Neural cell (in vitro differentiated cells): ENCODE results near the gene GUCA2A. TPM values are rescaled to one million over a fixed set of nuclear protein-coding genes. Genes with fewer than 3 reads are reported as not detected.

Experiments
- H2AFZ ChIP-seq: fragments of 200-600, 300-800 bp; sonication (generic), shearing (Covaris generic); 2 replicates; pipeline ENCODE4 v1.6.0; 2014; ENCODE audit warnings: low read depth, mild to moderate bottlenecking, antibody characterized with exemption, low read length, moderate library complexity
- H3F3A ChIP-seq: fragments of 200-600 bp; shearing (Covaris generic); 2 replicates; pipeline ENCODE4 v1.6.1; 2016; ENCODE audit warnings: mild to moderate bottlenecking, moderate library complexity, mixed read lengths, antibody characterized with exemption, low read length; ENCODE audit not compliant: insufficient read depth, poor library complexity, severe bottlenecking
- H3K27ac ChIP-seq: fragments of 200-600, 300-800 bp; sonication (generic), shearing (Covaris generic); 2 replicates; pipeline ENCODE4 v1.5.1; 2014; ENCODE audit warnings: mild to moderate bottlenecking, low read length, moderate library complexity
- H3K27me3 ChIP-seq: fragments of 300-800, 200-600 bp; sonication (generic), shearing (Covaris generic); 2 replicates; pipeline ENCODE4 v1.6.0; 2014; ENCODE audit warnings: mild to moderate bottlenecking, low read depth, low read length, moderate library complexity; ENCODE audit not compliant: insufficient read depth
- H3K36me3 ChIP-seq: fragments of 300-800, 200-600 bp; sonication (generic), shearing (Covaris generic); 2 replicates; pipeline ENCODE4 v1.5.1; 2014; ENCODE audit warnings: mild to moderate bottlenecking, antibody characterized with exemption, low read length, moderate library complexity; ENCODE audit not compliant: insufficient read depth
- H3K4me2 ChIP-seq: fragments of 300-800, 200-600 bp; sonication (generic), shearing (Covaris generic); 2 replicates; pipeline ENCODE4 v1.6.0; 2014; ENCODE audit warnings: mild to moderate bottlenecking, low read length
- H3K4me3 ChIP-seq: fragments of 300-800, 200-600 bp; sonication (generic), shearing (Covaris generic); 2 replicates; pipeline ENCODE4 v1.5.1; 2014; ENCODE audit warnings: mild to moderate bottlenecking, low read length, moderate library complexity
- H3K79me2 ChIP-seq: fragments of 200-600 bp; shearing (Covaris generic); replicated peaks from 2 replicates; pipeline ENCODE4 v1.6.0; 2014; ENCODE audit warnings: mild to moderate bottlenecking, low read length, moderate library complexity; ENCODE audit not compliant: insufficient read depth
- H3K9ac ChIP-seq: fragments of 300-800, 200-600 bp; sonication (generic), shearing (Covaris generic); 2 replicates; pipeline ENCODE4 v1.6.1; 2016; ENCODE audit warnings: mild to moderate bottlenecking, low read length, mixed read lengths
- H3K9me2 ChIP-seq: fragments of 200-600 bp; shearing (Covaris generic); 2 replicates; pipeline ENCODE4 v1.6.1; 2016; ENCODE audit warnings: mild to moderate bottlenecking, low read length, mixed read lengths; ENCODE audit not compliant: insufficient read depth
- H3K9me3 ChIP-seq: fragments of 200-600, 300-800 bp; sonication (generic), shearing (Covaris generic); 2 replicates; pipeline ENCODE4 v1.6.1; 2016; ENCODE audit warnings: mild to moderate bottlenecking, mixed run types, low read length, moderate library complexity, mixed read lengths
- H4K20me1 ChIP-seq: fragments of 200-600 bp; shearing (Covaris generic); 2 replicates; pipeline ENCODE4 v1.6.1; 2016; ENCODE audit warnings: mild to moderate bottlenecking, mixed run types; ENCODE audit not compliant: insufficient read depth
- EP300 ChIP-seq: fragments of 450-650 bp; conservative IDR thresholded peaks from 2 replicates; pipeline ENCODE4 v1.6.1; 2014; ENCODE audit warnings: antibody characterized with exemption, mild to moderate bottlenecking, moderate library complexity; ENCODE audit not compliant: poor library complexity, severe bottlenecking
- EZH2 ChIP-seq: fragments of 200-600, 300-800 bp; shearing (Covaris generic), sonication (generic); IDR thresholded peaks from 2 replicates; pipeline ENCODE4 v1.6.1; 2014; ENCODE audit warnings: antibody characterized with exemption, low read length, borderline replicate concordance, mild to moderate bottlenecking; ENCODE audit not compliant: insufficient read depth, poor library complexity, severe bottlenecking
- MXI1 ChIP-seq: fragments of 450-650 bp; conservative IDR thresholded peaks from 2 replicates; pipeline ENCODE4 v1.6.1; 2014; ENCODE audit warnings: antibody characterized with exemption, mild to moderate bottlenecking; ENCODE audit not compliant: poor library complexity, severe bottlenecking
- POLR2AphosphoS5 ChIP-seq: IDR thresholded peaks from 2 replicates; pipeline ENCODE4 v1.6.1; 2012
- RAD21 ChIP-seq: fragments of 450-650 bp; conservative IDR thresholded peaks from 2 replicates; pipeline ENCODE4 v1.6.1; 2014; ENCODE audit warnings: antibody characterized with exemption, mild to moderate bottlenecking, moderate library complexity
- SMC3 ChIP-seq: fragments of 450-650 bp; conservative IDR thresholded peaks from 2 replicates; pipeline ENCODE4 v1.6.1; 2014; ENCODE audit warnings: antibody characterized with exemption, mild to moderate bottlenecking, moderate library complexity; ENCODE audit not compliant: poor library complexity
- TAF1 ChIP-seq: IDR thresholded peaks from 2 replicates; pipeline ENCODE4 v1.6.1; 2012; ENCODE audit warnings: low read depth
- polyA plus RNA-seq: library from polyadenylated mRNA; depleted of rRNA; stranded (reverse); fragments of >200 nt; gene quantifications from 2 replicates; pipeline ENCODE4 v1.2.3, GENCODE V29; 2014
- TF ChIP-seq, protein P1 (sequence below): fragments of 450-650 bp; IDR thresholded peaks from 2 replicates; pipeline ENCODE4 v1.5.1; 2014; ENCODE audit warnings: antibody characterized with exemption, mild to moderate bottlenecking, moderate library complexity; ENCODE audit not compliant: poor library complexity, severe bottlenecking
- TF ChIP-seq, protein P2 (sequence below): IDR thresholded peaks from 2 replicates; pipeline ENCODE4 v1.6.1; 2012; ENCODE audit warnings: borderline replicate concordance

GUCA2A gene
- polyA plus RNA-seq, 1 donor from 2014 or later = not detected

DNA sequence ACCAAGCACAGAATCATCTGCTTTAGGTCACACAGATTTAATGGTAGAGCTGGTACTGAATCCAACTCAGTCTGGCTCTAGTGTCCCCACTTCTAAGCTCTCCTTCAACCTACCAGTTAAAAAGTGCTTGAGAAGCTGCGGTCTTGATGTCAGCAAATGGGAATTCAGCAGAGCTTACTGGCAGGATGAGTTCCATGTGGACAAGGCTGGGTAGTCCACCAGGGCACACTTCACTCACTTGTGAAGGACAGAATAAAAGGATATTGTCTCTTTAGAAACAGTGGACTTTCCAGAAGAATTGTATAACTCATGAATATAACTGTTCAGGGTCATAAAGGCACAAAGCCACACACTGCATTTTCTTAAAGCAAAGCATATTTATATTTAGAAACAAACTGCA is 46.4 kb downstream of the GUCA2A start:
- Histone ChIP-seq H3F3A (no peaks in the 10 kb centered on the region), H3K4me3 (no peak overlapping the region), H3K79me2 (no peaks in the 10 kb centered on the region), H3K27ac (no peak overlapping the region), H4K20me1 (no peaks in the 10 kb centered on the region), H3K4me2 (no peak overlapping the region), H3K9ac (no peak overlapping the region), H2AFZ (no peak overlapping the region), H3K9me2 (no peaks in the 10 kb centered on the region), H3K9me3 (no peaks in the 10 kb centered on the region), H3K27me3 (no peaks in the 10 kb centered on the region), H3K36me3 (no peaks in the 10 kb centered on the region)
- TF ChIP-seq MXI1 (no peak), SMC3 (no peak), RAD21 (no peak), EP300 (no peak), TAF1 (no peak), EZH2 (no peak), POLR2AphosphoS5 (no peak)
- TF ChIP-seq, protein P1, sequence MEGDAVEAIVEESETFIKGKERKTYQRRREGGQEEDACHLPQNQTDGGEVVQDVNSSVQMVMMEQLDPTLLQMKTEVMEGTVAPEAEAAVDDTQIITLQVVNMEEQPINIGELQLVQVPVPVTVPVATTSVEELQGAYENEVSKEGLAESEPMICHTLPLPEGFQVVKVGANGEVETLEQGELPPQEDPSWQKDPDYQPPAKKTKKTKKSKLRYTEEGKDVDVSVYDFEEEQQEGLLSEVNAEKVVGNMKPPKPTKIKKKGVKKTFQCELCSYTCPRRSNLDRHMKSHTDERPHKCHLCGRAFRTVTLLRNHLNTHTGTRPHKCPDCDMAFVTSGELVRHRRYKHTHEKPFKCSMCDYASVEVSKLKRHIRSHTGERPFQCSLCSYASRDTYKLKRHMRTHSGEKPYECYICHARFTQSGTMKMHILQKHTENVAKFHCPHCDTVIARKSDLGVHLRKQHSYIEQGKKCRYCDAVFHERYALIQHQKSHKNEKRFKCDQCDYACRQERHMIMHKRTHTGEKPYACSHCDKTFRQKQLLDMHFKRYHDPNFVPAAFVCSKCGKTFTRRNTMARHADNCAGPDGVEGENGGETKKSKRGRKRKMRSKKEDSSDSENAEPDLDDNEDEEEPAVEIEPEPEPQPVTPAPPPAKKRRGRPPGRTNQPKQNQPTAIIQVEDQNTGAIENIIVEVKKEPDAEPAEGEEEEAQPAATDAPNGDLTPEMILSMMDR = no peak
- TF ChIP-seq, protein P2, sequence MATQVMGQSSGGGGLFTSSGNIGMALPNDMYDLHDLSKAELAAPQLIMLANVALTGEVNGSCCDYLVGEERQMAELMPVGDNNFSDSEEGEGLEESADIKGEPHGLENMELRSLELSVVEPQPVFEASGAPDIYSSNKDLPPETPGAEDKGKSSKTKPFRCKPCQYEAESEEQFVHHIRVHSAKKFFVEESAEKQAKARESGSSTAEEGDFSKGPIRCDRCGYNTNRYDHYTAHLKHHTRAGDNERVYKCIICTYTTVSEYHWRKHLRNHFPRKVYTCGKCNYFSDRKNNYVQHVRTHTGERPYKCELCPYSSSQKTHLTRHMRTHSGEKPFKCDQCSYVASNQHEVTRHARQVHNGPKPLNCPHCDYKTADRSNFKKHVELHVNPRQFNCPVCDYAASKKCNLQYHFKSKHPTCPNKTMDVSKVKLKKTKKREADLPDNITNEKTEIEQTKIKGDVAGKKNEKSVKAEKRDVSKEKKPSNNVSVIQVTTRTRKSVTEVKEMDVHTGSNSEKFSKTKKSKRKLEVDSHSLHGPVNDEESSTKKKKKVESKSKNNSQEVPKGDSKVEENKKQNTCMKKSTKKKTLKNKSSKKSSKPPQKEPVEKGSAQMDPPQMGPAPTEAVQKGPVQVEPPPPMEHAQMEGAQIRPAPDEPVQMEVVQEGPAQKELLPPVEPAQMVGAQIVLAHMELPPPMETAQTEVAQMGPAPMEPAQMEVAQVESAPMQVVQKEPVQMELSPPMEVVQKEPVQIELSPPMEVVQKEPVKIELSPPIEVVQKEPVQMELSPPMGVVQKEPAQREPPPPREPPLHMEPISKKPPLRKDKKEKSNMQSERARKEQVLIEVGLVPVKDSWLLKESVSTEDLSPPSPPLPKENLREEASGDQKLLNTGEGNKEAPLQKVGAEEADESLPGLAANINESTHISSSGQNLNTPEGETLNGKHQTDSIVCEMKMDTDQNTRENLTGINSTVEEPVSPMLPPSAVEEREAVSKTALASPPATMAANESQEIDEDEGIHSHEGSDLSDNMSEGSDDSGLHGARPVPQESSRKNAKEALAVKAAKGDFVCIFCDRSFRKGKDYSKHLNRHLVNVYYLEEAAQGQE = no peak

DNA sequence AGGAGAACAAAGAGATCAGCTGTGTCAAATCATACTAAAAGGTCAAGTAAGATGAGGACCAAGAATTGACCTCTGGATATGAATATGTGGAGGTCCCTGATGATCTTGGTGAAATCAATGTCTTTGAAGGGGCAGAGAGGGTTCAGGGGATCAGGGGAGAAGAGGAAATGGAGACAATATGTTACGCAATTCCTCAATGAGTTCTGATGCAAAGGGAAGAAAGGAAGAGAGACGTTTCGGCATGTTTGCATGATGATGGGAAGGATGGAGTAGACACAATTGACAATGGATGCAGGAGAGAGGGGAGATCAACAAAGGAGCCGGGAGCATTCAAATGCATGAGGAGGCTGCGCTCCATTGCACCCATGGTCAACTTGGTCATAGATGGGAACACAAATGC is 47.3 kb downstream of the GUCA2A start:
- H3F3A ChIP-seq = no peaks in the 10 kb centered on the region
- no peak overlapping the region for H3K4me3 ChIP-seq
- H3K9ac ChIP-seq = no peak overlapping the region
- H3K27ac ChIP-seq = no peak overlapping the region
- H3K27me3 ChIP-seq = no peaks in the 10 kb centered on the region
- H2AFZ ChIP-seq = no peak overlapping the region
- TF ChIP-seq, protein P2 = no peak
- no peaks in the 10 kb centered on the region for H4K20me1 ChIP-seq
- no peaks in the 10 kb centered on the region for H3K9me3 ChIP-seq
- no peaks in the 10 kb centered on the region for H3K36me3 ChIP-seq
- no peaks in the 10 kb centered on the region for H3K79me2 ChIP-seq
- H3K4me2 ChIP-seq = no peak overlapping the region
- no peaks in the 10 kb centered on the region for H3K9me2 ChIP-seq
